Keratinocyte (primary cell): ENCODE data around the gene SLC49A4. TPM values are rescaled to one million over a fixed set of nuclear protein-coding genes. Genes with fewer than 3 reads are reported as not detected.

ENCODE experiments used
- DNase-seq: peaks from one replicate; pipeline ENCODE4 v3.0.0-alpha.2; 2011; ENCODE audit warnings: low read depth, missing footprints, low spot score
- FAIRE-seq: peaks from 2 replicates; lab custom pipeline; 2011; peaks lifted over from hg19 to GRCh38; lab: Jason Lieb, UNC
- H2AFZ ChIP-seq: 2 replicates; pipeline ENCODE4 v1.6.0; 2012; ENCODE audit warnings: low read length, control low read depth, inconsistent platforms; ENCODE audit not compliant: control insufficient read depth
- H3K27ac ChIP-seq: 2 replicates; pipeline ENCODE4 v1.5.1; 2011; ENCODE audit warnings: low read length; ENCODE audit not compliant: control insufficient read depth, insufficient read depth
- H3K27me3 ChIP-seq: 3 replicates; pipeline ENCODE4 v1.6.0; 2011; ENCODE audit warnings: low read length; ENCODE audit not compliant: control insufficient read depth, insufficient read depth; ENCODE audit errors: extremely low read depth
- H3K36me3 ChIP-seq, 2 experiments: 2 replicates in 1 of 2; 3 replicates in 1 of 2; pipeline ENCODE4 v1.5.1; 2011; ENCODE audit warnings: low read length in 2 of 2, mild to moderate bottlenecking in 1 of 2; ENCODE audit not compliant: control insufficient read depth in 2 of 2, insufficient read depth in 2 of 2; ENCODE audit errors: extremely low read depth in 1 of 2
- H3K4me1 ChIP-seq: 3 replicates; pipeline ENCODE4 v1.5.1; 2011; ENCODE audit warnings: low read length; ENCODE audit not compliant: control insufficient read depth, insufficient read depth; ENCODE audit errors: extremely low read depth
- H3K4me2 ChIP-seq: 3 replicates; pipeline ENCODE4 v1.6.0; 2011; ENCODE audit warnings: low read depth, low read length; ENCODE audit not compliant: control insufficient read depth, insufficient read depth; ENCODE audit errors: extremely low read depth
- H3K4me3 ChIP-seq, 3 experiments: fragments of 200-600 bp in 1 of 3; sonication (generic) in 1 of 3; 2 replicates in 2 of 3; 3 replicates in 1 of 3; pipeline ENCODE4 v1.5.1; 2011 to 2016; ENCODE audit warnings: low read length in 3 of 3, mild to moderate bottlenecking in 3 of 3, control low read depth in 2 of 3, inconsistent platforms in 1 of 3, low read depth in 1 of 3, mixed read lengths in 1 of 3, mixed run types in 1 of 3, moderate library complexity in 1 of 3; ENCODE audit not compliant: control insufficient read depth in 2 of 3, insufficient read depth in 2 of 3; ENCODE audit errors: extremely low read depth in 1 of 3
- H3K79me2 ChIP-seq: 2 replicates; pipeline ENCODE4 v1.6.0; 2012; ENCODE audit warnings: low read length; ENCODE audit not compliant: control insufficient read depth, insufficient read depth
- H3K9ac ChIP-seq: 3 replicates; pipeline ENCODE4 v1.6.0; 2011; ENCODE audit warnings: low read length; ENCODE audit not compliant: control insufficient read depth, insufficient read depth; ENCODE audit errors: extremely low read depth
- H3K9me1 ChIP-seq: 3 replicates; pipeline ENCODE4 v1.6.0; 2011; ENCODE audit warnings: low read length; ENCODE audit not compliant: control insufficient read depth, insufficient read depth; ENCODE audit errors: extremely low read depth
- H3K9me3 ChIP-seq: 2 replicates; pipeline ENCODE4 v1.5.1; 2012; ENCODE audit warnings: low read depth, low read length; ENCODE audit not compliant: control insufficient read depth
- H4K20me1 ChIP-seq: 3 replicates; pipeline ENCODE4 v1.6.0; 2011; ENCODE audit warnings: low read length; ENCODE audit not compliant: control insufficient read depth, insufficient read depth; ENCODE audit errors: extremely low read depth
- EZH2 ChIP-seq: IDR thresholded peaks from one replicate; pipeline ENCODE4 v1.6.1; 2012; ENCODE audit warnings: inconsistent platforms, mild to moderate bottlenecking, low read length, moderate library complexity
- dilution Hi-C: fragments of 300-500 bp; cut with MboI; formaldehyde crosslinking; loops from one replicate; pipeline ENCODE4 v1.7.0; 2020; ENCODE audit warnings: low sequenced_read_pairs; ENCODE audit not compliant: extremely low pct_ligation_motif_present
- polyA plus RNA-seq, 5 experiments: library from polyadenylated mRNA; depleted of rRNA in 3 of 5; stranded (reverse) in 3 of 5; stranded (forward) in 1 of 5; unstranded in 1 of 5; fragments of >200 nt; gene quantifications; 1 replicate in 1 of 5; 2 replicates in 3 of 5; 3 replicates in 1 of 5; pipeline versions ENCODE4 v1.2.1 to v1.2.3, GENCODE V29; 2011 to 2012; ENCODE audit warnings: missing spikeins in 2 of 5, low read depth in 1 of 5, low replicate concordance in 1 of 5
- TF ChIP-seq, protein P1 (sequence below), 3 experiments: IDR thresholded peaks in 1 of 3; conservative IDR thresholded peaks in 1 of 3; optimal IDR thresholded peaks in 1 of 3; 2 replicates in 2 of 3; 3 replicates in 1 of 3; pipeline versions ENCODE3 to v1.5.1; 2011; ENCODE audit warnings: low read length in 3 of 3, mild to moderate bottlenecking in 3 of 3, moderate library complexity in 2 of 3, control low read depth in 1 of 3, inconsistent platforms in 1 of 3; ENCODE audit not compliant: insufficient read depth in 2 of 3; ENCODE audit errors: extremely low read depth in 1 of 3

SLC49A4 gene
- polyA plus RNA-seq, 1 donor (not counting 4 experiments of a cell fraction or from before 2014, with no cell fraction given) = 18.2 TPM

DNA sequence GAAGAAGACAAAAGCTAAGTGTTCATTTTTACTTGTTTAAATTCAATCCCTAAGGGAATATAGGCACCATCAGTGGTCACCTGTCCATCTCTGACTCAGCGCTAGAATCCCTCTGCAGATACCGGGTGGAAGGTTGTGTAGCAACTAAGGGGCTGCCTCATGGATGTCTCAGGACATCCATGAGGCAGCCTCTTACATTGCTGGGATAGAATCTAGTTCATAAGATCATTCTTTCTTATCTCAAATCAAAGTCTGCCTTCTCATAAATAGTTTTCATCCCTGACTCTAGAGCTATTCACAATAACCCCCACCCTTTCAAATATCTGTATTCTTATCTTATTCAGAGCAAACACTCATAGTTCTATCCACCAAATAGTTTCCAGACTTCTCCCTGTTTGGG, 39.4 kb upstream of the SLC49A4 start:
- no peak for DNase-seq
- H3K4me3 ChIP-seq = no peak overlapping the region
- peaks cover 4 to 12% of the 10 kb centered on the region in 2 experiments for H3K36me3 ChIP-seq
- H3K4me1 ChIP-seq = no peaks in the 10 kb centered on the region
- H3K79me2 ChIP-seq = no peaks in the 10 kb centered on the region
- H3K9ac ChIP-seq = no peak overlapping the region
- H3K27ac ChIP-seq = no peak overlapping the region
- H3K9me3 ChIP-seq = no peaks in the 10 kb centered on the region
- no peaks in the 10 kb centered on the region for H4K20me1 ChIP-seq
- no peak overlapping the region for H2AFZ ChIP-seq
- H3K27me3 ChIP-seq = no peaks in the 10 kb centered on the region
- TF ChIP-seq, protein P1, sequence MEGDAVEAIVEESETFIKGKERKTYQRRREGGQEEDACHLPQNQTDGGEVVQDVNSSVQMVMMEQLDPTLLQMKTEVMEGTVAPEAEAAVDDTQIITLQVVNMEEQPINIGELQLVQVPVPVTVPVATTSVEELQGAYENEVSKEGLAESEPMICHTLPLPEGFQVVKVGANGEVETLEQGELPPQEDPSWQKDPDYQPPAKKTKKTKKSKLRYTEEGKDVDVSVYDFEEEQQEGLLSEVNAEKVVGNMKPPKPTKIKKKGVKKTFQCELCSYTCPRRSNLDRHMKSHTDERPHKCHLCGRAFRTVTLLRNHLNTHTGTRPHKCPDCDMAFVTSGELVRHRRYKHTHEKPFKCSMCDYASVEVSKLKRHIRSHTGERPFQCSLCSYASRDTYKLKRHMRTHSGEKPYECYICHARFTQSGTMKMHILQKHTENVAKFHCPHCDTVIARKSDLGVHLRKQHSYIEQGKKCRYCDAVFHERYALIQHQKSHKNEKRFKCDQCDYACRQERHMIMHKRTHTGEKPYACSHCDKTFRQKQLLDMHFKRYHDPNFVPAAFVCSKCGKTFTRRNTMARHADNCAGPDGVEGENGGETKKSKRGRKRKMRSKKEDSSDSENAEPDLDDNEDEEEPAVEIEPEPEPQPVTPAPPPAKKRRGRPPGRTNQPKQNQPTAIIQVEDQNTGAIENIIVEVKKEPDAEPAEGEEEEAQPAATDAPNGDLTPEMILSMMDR (optimal IDR thresholded peaks at IDR 0.05 in 1 of 3, IDR thresholded peaks at IDR 0.05 in 1 of 3, conservative IDR thresholded peaks at IDR 0.05 in 1 of 3; ENCODE audit: extremely low read depth in 1 of 3, insufficient read depth in 2 of 3, low read length in 3 of 3) = no peak
- TF ChIP-seq EZH2 = no peak
- no peak overlapping the region for H3K4me2 ChIP-seq
- H3K9me1 ChIP-seq = no peaks in the 10 kb centered on the region
- FAIRE-seq = no peak
- dilution Hi-C loops = no loop called here

DNA sequence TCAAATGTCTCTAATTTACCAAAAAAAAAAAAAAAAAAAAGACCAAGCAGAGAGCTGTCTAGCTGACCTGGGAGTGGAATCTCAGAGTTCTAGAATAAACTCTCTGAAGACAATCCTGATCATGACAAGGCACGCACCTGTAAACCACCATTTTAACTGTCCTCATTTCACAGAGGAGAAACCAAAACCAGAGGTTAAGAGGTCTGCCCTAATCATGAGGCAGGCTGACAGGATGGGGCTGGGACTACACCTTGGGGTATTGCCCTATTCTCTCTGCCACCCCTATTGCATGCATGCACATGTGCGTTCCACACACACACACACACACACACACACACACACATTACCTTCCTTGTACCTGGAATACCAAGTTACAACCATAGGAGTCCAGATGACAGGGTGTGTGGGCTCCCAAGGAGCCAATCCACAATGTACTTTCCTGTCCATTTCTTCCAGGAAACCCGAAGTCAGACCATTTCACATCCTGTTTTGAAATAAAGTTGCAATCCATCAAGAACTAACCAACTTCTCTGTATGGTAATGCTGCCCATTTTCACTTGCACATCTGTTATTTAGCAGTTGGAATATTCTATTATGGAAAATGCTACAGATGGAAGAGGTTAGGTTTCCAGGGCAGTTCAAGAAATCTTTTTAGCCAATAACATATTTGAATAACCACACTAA, 35.9 kb upstream of the SLC49A4 start:
- peaks cover 4 to 12% of the 10 kb centered on the region in 2 experiments for H3K36me3 ChIP-seq
- H3K27ac ChIP-seq = no peak overlapping the region
- no peak for FAIRE-seq

More for the DNA sequence above, 35.9 kb upstream of the SLC49A4 start:
- no peak overlapping the region for H3K4me3 ChIP-seq
- H3K9me1 ChIP-seq = no peaks in the 10 kb centered on the region
- H3K4me2 ChIP-seq = no peak overlapping the region
- TF ChIP-seq EZH2 = no peak
- TF ChIP-seq, protein P1 (optimal IDR thresholded peaks at IDR 0.05 in 1 of 3, IDR thresholded peaks at IDR 0.05 in 1 of 3, conservative IDR thresholded peaks at IDR 0.05 in 1 of 3; ENCODE audit: extremely low read depth in 1 of 3, insufficient read depth in 2 of 3, low read length in 3 of 3) = no peak
- DNase-seq = no peak
- H3K4me1 ChIP-seq = no peaks in the 10 kb centered on the region
- H3K9me3 ChIP-seq = no peaks in the 10 kb centered on the region
- H3K79me2 ChIP-seq = no peaks in the 10 kb centered on the region
- no peaks in the 10 kb centered on the region for H4K20me1 ChIP-seq
- no peak overlapping the region for H2AFZ ChIP-seq
- dilution Hi-C loops = no loop called here
- no peaks in the 10 kb centered on the region for H3K27me3 ChIP-seq
- H3K9ac ChIP-seq = no peak overlapping the region
